Esophagus squamous epithelium (tissue), 4 donors: ENCODE measurements around the gene FAXC.

Source experiments
- CTCF ChIP-seq, 6 experiments: fragments of 450-650 bp in 4 of 6; fragments of 200-600 bp in 2 of 6; sonication (generic) in 2 of 6; IDR thresholded peaks; one replicate each; pipeline ENCODE4 v1.5.1; 2016 to 2019; ENCODE audit warnings: antibody characterized with exemption in 6 of 6, mild to moderate bottlenecking in 4 of 6, moderate library complexity in 4 of 6
- POLR2A ChIP-seq, 4 donors: fragments of 450-650 bp; IDR thresholded peaks; one replicate each; pipeline ENCODE4 v1.6.1; 2017; ENCODE audit warnings: antibody characterized with exemption in 4 of 4, mild to moderate bottlenecking in 4 of 4, moderate library complexity in 3 of 4

DNA sequence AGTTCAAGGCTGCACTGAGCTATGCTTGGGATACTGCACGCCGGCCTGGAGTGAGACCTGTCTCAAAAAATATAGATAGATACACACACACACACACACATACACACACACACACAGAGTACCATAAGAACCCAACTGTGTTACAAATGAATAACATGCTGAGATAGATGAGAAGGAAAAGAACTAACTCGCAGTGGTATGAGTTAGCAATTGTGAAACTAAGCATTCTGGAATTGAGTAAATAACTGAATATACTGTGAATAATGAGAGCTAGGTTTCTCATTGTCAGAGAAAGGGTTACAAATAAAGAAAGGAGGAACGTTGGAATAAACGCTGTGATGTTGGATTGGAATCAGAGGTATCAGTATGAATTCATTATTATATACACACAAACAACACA, 14.6 kb upstream of the FAXC start:
- TF ChIP-seq CTCF (IDR thresholded peaks at IDR 0.05) (no peak), POLR2A (IDR thresholded peaks at IDR 0.05) (no peak)
